GM12878 (cell line): ENCODE data around the gene PXMP2. TPM values are rescaled to one million over a fixed set of nuclear protein-coding genes. Genes with fewer than 3 reads are reported as not detected.

Experiments used
- ATAC-seq: fragments of 200-7000 bp; cut with Tn5 transposase; 3 replicates; pipeline ENCODE4 v1.9.1; 2020; ENCODE audit warnings: mild to moderate bottlenecking, moderate library complexity
- BruUV-seq: library from RNA; stranded (reverse); fragments of 400-500 nt; replicated peaks from 2 replicates; lab custom pipeline; 2021; lab: Mats Ljungman, UMichigan
- CTCF ChIA-PET: fragments of 300-600 bp; sonication (Branson Sonifier 250); formaldehyde crosslinking; extraction: SDS; loops from one replicate; lab custom pipeline; 2021; ENCODE audit warnings: inconsistent platforms; lab: Yijun Ruan, JAX
- POLR2A ChIA-PET: fragments of 350-600 bp; formaldehyde crosslinking; extraction: SDS; loops from one replicate; lab custom pipeline; 2021; ENCODE audit warnings: inconsistent platforms; lab: Charles Lee
- RAD21 ChIA-PET: fragments of 300-600 bp; sonication (Branson Sonifier 250); formaldehyde crosslinking; loops from one replicate; lab custom pipeline; 2023; ENCODE audit warnings: antibody characterized with exemption; ENCODE audit not compliant: unreplicated experiment; lab: Charles Lee
- SMC1A ChIA-PET: fragments of 300-600 bp; sonication (Branson Sonifier 250); formaldehyde crosslinking; loops from one replicate; lab custom pipeline; 2023; ENCODE audit not compliant: unreplicated experiment, uncharacterized antibody; lab: Charles Lee
- DNase-seq: peaks from one replicate; pipeline ENCODE4 v3.0.0-alpha.2; 2011; ENCODE audit warnings: low read depth, low spot score
- FAIRE-seq: peaks from 3 replicates; lab custom pipeline; 2011; peaks lifted over from hg19 to GRCh38; lab: Jason Lieb, UNC
- H2AFZ ChIP-seq: 2 replicates; pipeline ENCODE4 v1.6.0; 2011; ENCODE audit warnings: low read depth, low read length, control low read depth; ENCODE audit not compliant: control insufficient read depth
- H3K27ac ChIP-seq: 2 replicates; pipeline ENCODE4 v1.5.1; 2011; ENCODE audit warnings: control low read depth; ENCODE audit not compliant: control insufficient read depth, insufficient read depth
- H3K27me3 ChIP-seq, 2 experiments: replicated peaks in 1 of 2; 2 replicates each; pipeline versions ENCODE4 v1.6.0 to v1.6.1; 2011; ENCODE audit warnings: low read length in 1 of 2; ENCODE audit not compliant: control insufficient read depth in 2 of 2, insufficient read depth in 2 of 2
- H3K36me3 ChIP-seq, 2 experiments: 2 replicates each; pipeline ENCODE4 v1.5.1; 2011; ENCODE audit warnings: low read length in 1 of 2; ENCODE audit not compliant: control insufficient read depth in 2 of 2, insufficient read depth in 2 of 2
- H3K4me1 ChIP-seq: 2 replicates; pipeline ENCODE4 v1.6.1; 2011; ENCODE audit warnings: mild to moderate bottlenecking, low read length, moderate library complexity, mixed read lengths; ENCODE audit not compliant: control insufficient read depth, insufficient read depth
- H3K4me2 ChIP-seq: 2 replicates; pipeline ENCODE4 v1.6.0; 2011; ENCODE audit warnings: control low read depth; ENCODE audit not compliant: control insufficient read depth, insufficient read depth
- H3K4me3 ChIP-seq: fragments of 200-600 bp; sonication (generic); 2 replicates; pipeline ENCODE4 v1.5.1; 2016
- H3K79me2 ChIP-seq: 2 replicates; pipeline ENCODE4 v1.6.0; 2011; ENCODE audit warnings: low read length; ENCODE audit not compliant: control insufficient read depth, insufficient read depth
- H3K9ac ChIP-seq: 2 replicates; pipeline ENCODE4 v1.8.0; 2011; ENCODE audit warnings: low read length, control low read depth, mixed read lengths; ENCODE audit not compliant: control insufficient read depth, insufficient read depth
- H3K9me3 ChIP-seq: replicated peaks from 3 replicates; pipeline ENCODE4 v1.5.1; 2011; ENCODE audit warnings: mild to moderate bottlenecking, low read length; ENCODE audit not compliant: control insufficient read depth, insufficient read depth
- H4K20me1 ChIP-seq: 2 replicates; pipeline ENCODE4 v1.6.0; 2011; ENCODE audit not compliant: control insufficient read depth, insufficient read depth
- ATF7 ChIP-seq: fragments of 450-650 bp; IDR thresholded peaks from 2 replicates; pipeline ENCODE4 v1.6.1; 2016; ENCODE audit warnings: low read depth, mild to moderate bottlenecking
- CREM ChIP-seq: IDR thresholded peaks from 2 replicates; pipeline ENCODE4 v1.6.1; 2014; ENCODE audit warnings: antibody characterized with exemption, low read depth
- FOXK2 ChIP-seq: fragments of 450-650 bp; IDR thresholded peaks from 2 replicates; pipeline ENCODE4 v1.6.1; 2017; ENCODE audit warnings: mild to moderate bottlenecking, moderate library complexity
- IRF3 ChIP-seq: fragments of 450-650 bp; IDR thresholded peaks from 2 replicates; pipeline ENCODE4 v1.6.1; 2014; ENCODE audit warnings: mild to moderate bottlenecking
- KDM1A ChIP-seq: fragments of 200-600 bp; sonication (generic); IDR thresholded peaks from 2 replicates; pipeline ENCODE4 v1.6.1; 2016; ENCODE audit warnings: borderline replicate concordance
- MEF2B ChIP-seq: fragments of 450-650 bp; IDR thresholded peaks from 2 replicates; pipeline ENCODE4 v1.6.1; 2018; ENCODE audit warnings: mild to moderate bottlenecking, moderate library complexity; ENCODE audit not compliant: partially characterized antibody, poor library complexity, severe bottlenecking
- NFXL1 ChIP-seq: fragments of 450-650 bp; IDR thresholded peaks from 2 replicates; pipeline ENCODE4 v1.6.1; 2017; ENCODE audit warnings: antibody characterized with exemption, mild to moderate bottlenecking, borderline replicate concordance
- NFYA ChIP-seq: IDR thresholded peaks from 2 replicates; pipeline ENCODE4 v1.6.1; 2011; ENCODE audit warnings: low read depth, mild to moderate bottlenecking, low read length, improper control_type of control experiment, borderline replicate concordance
- NKRF ChIP-seq: fragments of 450-650 bp; conservative IDR thresholded peaks from 2 replicates; pipeline ENCODE4 v1.6.1; 2017; ENCODE audit warnings: mild to moderate bottlenecking, moderate library complexity
- RFX5 ChIP-seq: IDR thresholded peaks from 2 replicates; pipeline ENCODE4 v1.6.1; 2011; ENCODE audit warnings: low read depth, low read length, improper control_type of control experiment
- SMAD5 ChIP-seq: IDR thresholded peaks from 2 replicates; pipeline ENCODE4 v1.6.1; 2016; ENCODE audit warnings: antibody characterized with exemption, low read depth
- SMARCA5 ChIP-seq: fragments of 450-650 bp; IDR thresholded peaks from 2 replicates; pipeline ENCODE4 v1.6.1; 2017; ENCODE audit warnings: mild to moderate bottlenecking
- TARDBP ChIP-seq: IDR thresholded peaks from 2 replicates; pipeline ENCODE4 v1.6.1; 2016; ENCODE audit warnings: borderline replicate concordance
- YY1 ChIP-seq: IDR thresholded peaks from 2 replicates; pipeline ENCODE4 v1.6.1; 2011; ENCODE audit warnings: low read depth, mild to moderate bottlenecking, low read length
- ZBTB40 ChIP-seq: fragments of 450-650 bp; IDR thresholded peaks from 2 replicates; pipeline ENCODE4 v1.6.1; 2016; ENCODE audit warnings: mild to moderate bottlenecking, moderate library complexity, borderline replicate concordance
- WGBS: methylation state at CpG from one replicate; pipeline ENCODE4 v1.1.6; 2016; ENCODE audit warnings: low lambda C conversion rate; ENCODE audit not compliant: insufficient replicate concordance, insufficient coverage; ENCODE audit errors: missing lambda C conversion rate; 5-methylcytosine and 5-hydroxymethylcytosine counted together
- in situ Hi-C: fragments of 300-500 bp; cut with MboI; formaldehyde crosslinking; loops from 9 replicates; pipeline ENCODE4 v1.14.3; 2018; ENCODE audit warnings: mixed read lengths
- intact Hi-C: fragments of 100-400 bp; cut with micrococcal nuclease; formaldehyde crosslinking; loops from one replicate; pipeline ENCODE4 v1.14.2; 2022; ENCODE audit not compliant: unreplicated experiment
- polyA plus RNA-seq, 11 experiments: library from polyadenylated mRNA; depleted of rRNA in 4 of 11; unstranded in 6 of 11; stranded (reverse) in 5 of 11; fragments of >200 nt; fragmentation: Nextera tagmentation in 4 of 11; fragmentation: Illumina TruSeq in 1 of 11; extraction: Ambion mirVana in 4 of 11; extraction: Trizol in 1 of 11; gene quantifications; 1 replicate in 1 of 11; 2 replicates in 10 of 11; pipeline versions ENCODE4 v1.2.1 to v1.2.3, GENCODE V29; 2011 to 2016; ENCODE audit warnings: inconsistent platforms in 2 of 11, missing spikeins in 2 of 11, low read depth in 1 of 11
- total RNA-seq, 4 experiments: library from RNA; depleted of rRNA in 3 of 4; stranded (reverse); fragments of >200 nt in 3 of 4; fragmentation: Illumina TruSeq in 1 of 4; extraction: Trizol in 1 of 4; gene quantifications; 2 replicates each; pipeline versions ENCODE4 v1.2.1 to v1.2.3, GENCODE V29; 2013 to 2021

PXMP2 gene
- total and polyA plus RNA-seq, 10 of the 15 experiments (the other 5 are each of a cell fraction or from before 2014, with no cell fraction given): 4.0 to 97.8 (median 42.0) TPM

- 84% methylated on average over 9 of the region's 9 CpGs for WGBS
- POLR2A ChIA-PET: interaction anchor here (0.7 kb wide), 1 partner anchor 50 kb away, joined by 3 read pairs; no protein-coding TSS in a partner anchor
- TF ChIP-seq ATF7: no peak
- no peak for TF ChIP-seq FOXK2
- TF ChIP-seq NFYA: no peak
- TF ChIP-seq SMARCA5: no peak
- no peak for TF ChIP-seq NFXL1
- no peak for TF ChIP-seq KDM1A
- TF ChIP-seq YY1: no peak
- TF ChIP-seq SMAD5: no peak
- no peak for TF ChIP-seq RFX5
- TF ChIP-seq TARDBP: no peak
- no peak for TF ChIP-seq MEF2B
- no peak for TF ChIP-seq ZBTB40
- TF ChIP-seq CREM: no peak
- TF ChIP-seq IRF3: no peak
- TF ChIP-seq NKRF: no peak
Observed at GRCh38 chr12:132651444-132652100, 35.8 kb upstream of the PXMP2 start.

More at GRCh38 chr12:132651444-132652100, 35.8 kb upstream of the PXMP2 start:
- no peak for DNase-seq
- no peak for ATAC-seq
- Histone ChIP-seq H2AFZ (no peak overlapping the region), H4K20me1 (no peaks in the 10 kb centered on the region), H3K4me1 (no peaks in the 10 kb centered on the region), H3K4me3 (no peak overlapping the region), H3K36me3 (peaks cover 2 to 22% of the 10 kb centered on the region in 2 experiments), H3K27me3 (no peaks in the 10 kb centered on the region), H3K27ac (no peak overlapping the region), H3K9ac (no peak overlapping the region), H3K9me3 (no peaks in the 10 kb centered on the region), H3K4me2 (no peak overlapping the region), H3K79me2 (no peaks in the 10 kb centered on the region)
- BruUV-seq: no TSS peak
- intact Hi-C loops (no loop called here), in situ Hi-C loops (no loop called here)
- CTCF ChIA-PET: interaction anchor here (0.6 kb wide), 1 partner anchor 123 kb away, joined by 3 read pairs; no protein-coding TSS in a partner anchor
- FAIRE-seq: no peak
- SMC1A ChIA-PET: no interaction called here
- RAD21 ChIA-PET: no interaction called here
